D721Med (cell line): ENCODE data around the gene CENPF.
"Not testable (repeated sequence)": the region's sequence is repeated elsewhere in the genome, so short reads cannot be mapped to it uniquely, and the experiment has no call there.

Source experiments
- DNase-seq: peaks from one replicate; pipeline ENCODE4 v3.0.0; 2011; ENCODE audit warnings: low spot score; ENCODE audit not compliant: insufficient read length
- FAIRE-seq: peaks from 2 replicates; lab custom pipeline; 2011; peaks lifted over from hg19 to GRCh38; lab: Jason Lieb, UNC
- CTCF ChIP-seq: IDR thresholded peaks from 2 replicates; pipeline ENCODE4 v1.5.1; 2012; ENCODE audit warnings: mild to moderate bottlenecking, control low read depth; ENCODE audit not compliant: insufficient read depth; ENCODE audit errors: missing control alignments

Gene CENPF

GRCh38 chr1:214568328-214568727, 34.7 kb upstream of the CENPF start:
- DNase-seq (no peak), FAIRE-seq (no peak)
- no peak for TF ChIP-seq CTCF

DNA sequence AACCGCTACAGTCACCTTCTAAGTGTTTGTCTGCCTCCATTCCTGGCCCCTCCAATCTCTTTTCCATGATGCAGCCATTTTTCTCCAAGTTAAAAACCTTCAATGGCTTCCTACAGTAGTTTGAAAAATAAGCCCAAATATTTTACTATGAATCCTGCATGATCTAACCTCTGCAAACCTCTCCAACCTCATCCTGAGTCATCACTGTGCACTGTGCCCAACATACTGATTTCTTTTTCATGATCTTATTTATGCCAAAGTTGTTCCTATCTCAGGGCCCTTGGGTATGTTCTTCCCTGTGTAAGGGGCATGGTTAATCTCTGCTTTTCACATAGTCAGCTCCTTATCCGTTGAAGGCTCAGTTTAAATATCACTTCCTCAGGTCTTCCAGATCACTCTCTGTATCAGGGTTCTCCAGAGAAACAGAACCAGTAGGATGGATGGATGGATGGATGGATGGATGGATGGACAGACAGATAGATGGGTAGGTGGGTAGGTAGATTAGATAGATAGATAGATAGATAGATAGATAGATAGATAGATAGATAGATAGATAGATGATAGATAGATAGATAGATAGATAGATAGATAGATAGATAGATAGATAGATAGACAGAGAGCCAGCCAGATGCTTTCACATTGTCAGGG, 33.5 kb upstream of the CENPF start:
- DNase-seq (no peak), FAIRE-seq (no peak)
- no peak for TF ChIP-seq CTCF

DNA sequence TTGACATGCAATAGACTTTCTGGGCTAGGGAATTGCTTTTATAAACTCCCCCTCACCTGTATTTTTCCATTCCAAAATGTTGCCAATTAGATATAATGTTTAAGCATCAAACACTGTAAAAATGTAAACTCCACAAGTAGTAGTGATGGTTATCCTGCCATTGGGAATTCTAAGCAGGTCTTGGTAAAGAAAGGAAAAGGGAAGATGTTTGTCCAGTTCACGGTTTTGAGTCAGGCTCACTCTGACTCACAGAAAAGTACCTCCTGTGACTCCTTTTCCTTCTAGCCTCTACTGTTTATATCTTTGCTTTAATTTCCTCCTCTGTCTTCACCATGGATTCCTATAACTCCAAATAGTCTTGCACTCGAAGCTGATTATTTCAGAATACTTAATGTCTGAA, 32.6 kb upstream of the CENPF start:
- no peak for DNase-seq
- TF ChIP-seq CTCF = no peak
- FAIRE-seq = no peak

- no peak for FAIRE-seq
- no peak for TF ChIP-seq CTCF
Measured at GRCh38 chr1:214571281-214571680, 31.7 kb upstream of the CENPF start.

GRCh38 chr1:214573386-214574318, 29.3 kb upstream of the CENPF start:
- DNase-seq (no peak), FAIRE-seq (no peak)
- no peak for TF ChIP-seq CTCF

More at GRCh38 chr1:214571281-214571680, 31.7 kb upstream of the CENPF start:
- DNase-seq = no peak

DNA sequence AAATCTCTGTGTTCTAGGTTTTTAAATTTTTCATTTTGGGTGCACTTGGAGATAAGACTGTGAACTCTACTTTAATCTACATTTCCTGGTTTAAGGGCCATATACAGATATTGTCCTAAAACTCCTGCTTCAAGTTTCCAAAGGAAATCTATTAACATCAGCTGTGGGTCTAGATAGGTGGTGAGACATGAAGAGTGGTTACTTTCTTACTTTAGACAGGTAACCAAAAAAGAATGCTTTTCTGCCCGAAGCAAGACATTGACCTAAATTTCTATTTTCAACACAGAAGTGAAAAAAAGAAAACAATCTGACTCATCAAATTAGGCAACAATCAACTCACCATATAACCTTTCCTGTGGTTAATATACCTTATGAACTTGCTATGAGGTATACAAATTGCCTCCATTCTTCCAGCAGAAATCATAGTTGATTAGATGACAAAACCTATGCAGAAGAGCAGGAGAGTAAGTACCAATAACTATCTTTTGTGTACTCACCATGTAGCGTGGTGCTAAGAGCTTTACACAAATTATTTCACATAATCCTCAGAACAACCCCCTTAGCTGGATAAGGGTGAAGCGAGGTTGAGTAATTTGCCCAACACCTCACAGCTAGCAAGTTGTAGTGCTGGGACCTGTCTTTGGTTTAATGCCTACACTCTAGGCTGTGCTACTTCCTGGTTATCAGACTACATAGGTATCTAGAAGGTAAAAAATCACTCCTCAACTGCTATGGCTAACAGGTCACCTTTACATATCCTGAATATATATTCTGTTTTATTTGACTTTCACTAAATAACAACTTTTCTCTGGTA, 28.2 kb upstream of the CENPF start:
- no peak for TF ChIP-seq CTCF
- no peak for DNase-seq
- FAIRE-seq = no peak

DNA sequence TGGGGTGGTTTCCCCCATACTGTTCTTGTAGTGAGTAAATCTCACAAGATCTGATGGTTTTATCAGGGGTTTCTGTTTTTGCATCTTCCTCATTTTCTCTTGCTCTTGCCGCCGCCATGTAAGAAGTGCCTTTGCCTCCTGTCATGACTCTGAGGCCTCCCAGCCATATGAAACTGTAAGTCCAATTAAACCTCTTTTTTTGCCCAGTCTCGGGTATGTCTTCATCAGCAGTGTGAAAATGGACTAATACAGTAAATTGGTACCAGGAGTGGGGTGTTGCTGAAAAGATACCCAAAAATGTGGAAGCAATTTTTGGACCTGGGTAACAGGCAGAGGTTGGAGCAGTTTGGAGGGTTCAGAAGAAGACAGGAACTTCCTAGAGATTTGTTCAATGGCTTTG, 26.9 kb upstream of the CENPF start:
- FAIRE-seq, DNase-seq: not testable (repeated sequence)
